Measurements from ENCODE around the gene EMX1. TPM values are rescaled to one million over a fixed set of nuclear protein-coding genes. Genes with fewer than 3 reads are reported as not detected.

EMX1 gene
- total RNA-seq, 1 experiment from 2014 or later = 0.72 TPM

GRCh38 chr2:72963423-72964145 is 46.3 kb downstream of the EMX1 start:
- Histone ChIP-seq H3K79me2 (ENCODE audit: insufficient read depth, low read length) (no peaks in the 10 kb centered on the region), H3K79me1 (ENCODE audit: insufficient read depth, low read depth, low read length, poor library complexity, severe bottlenecking) (no peaks in the 10 kb centered on the region), H4K91ac (ENCODE audit: insufficient read length, low read depth, low read length) (no peak overlapping the region), H3K9ac (ENCODE audit: extremely low read depth, insufficient read length, low read length) (no peak overlapping the region), H2AFZ (ENCODE audit: low read length) (no peak overlapping the region), H3T11ph (ENCODE audit: low read length) (no peak overlapping the region), H3K23ac (ENCODE audit: insufficient read length, low read depth, low read length) (no peak overlapping the region), H3K4ac (ENCODE audit: low read depth, low read length) (no peak overlapping the region), H4K20me1 (ENCODE audit: control insufficient read depth, insufficient read depth, insufficient read length) (no peaks in the 10 kb centered on the region), H2AK5ac (ENCODE audit: insufficient read length, low read length) (no peak overlapping the region), H4K8ac (replicated peaks; ENCODE audit: insufficient read length, low read depth, low read length) (no peak overlapping the region), H3K56ac (ENCODE audit: insufficient read length, low read depth, low read length) (no peak overlapping the region), H2BK5ac (ENCODE audit: insufficient read length, low read length) (no peak overlapping the region), H3K9me3 (ENCODE audit: control insufficient read depth, low read depth, low read length) (no peaks in the 10 kb centered on the region), H3K23me2 (ENCODE audit: insufficient read length, low read depth, low read length, poor library complexity, severe bottlenecking) (no peaks in the 10 kb centered on the region), H3K27me3 (ENCODE audit: insufficient read depth, low read length) (no peaks in the 10 kb centered on the region; the same call in 1 of the 2 replicates), H4K5ac (ENCODE audit: insufficient read length, low read depth, low read length) (no peak overlapping the region), H3K4me2 (ENCODE audit: insufficient read depth, insufficient read length, low read length) (no peak overlapping the region), H3K14ac (ENCODE audit: insufficient read depth, low read length) (peak overlapping the region; percentile 33), H2BK12ac (ENCODE audit: insufficient read length, low read depth, low read length) (no peak overlapping the region), H2BK120ac (ENCODE audit: low read depth, low read length, poor library complexity, severe bottlenecking) (no peak overlapping the region), H3K18ac (ENCODE audit: insufficient read length, low read depth, low read length) (no peak overlapping the region), H2BK15ac (ENCODE audit: low read depth, low read length) (no peak overlapping the region), H3K27ac (ENCODE audit: insufficient read length, low read depth, low read length) (no peak overlapping the region), H3K4me1 (ENCODE audit: insufficient read depth, low read length) (peaks cover 14% of the 10 kb centered on the region; the same call in 1 of the 2 replicates), H2BK20ac (ENCODE audit: low read depth, low read length, poor library complexity, severe bottlenecking) (no peak overlapping the region)
- H3K27me3 Mint-ChIP-seq (ENCODE audit: low read depth) = peaks cover 12% of the 10 kb centered on the region
- WGBS (ENCODE audit: extremely low coverage, insufficient read length, low lambda C conversion rate) = no CpG with 5 or more reads among the region's 10 CpGs
- H3K4me3 Mint-ChIP-seq = peak overlapping the region in 1 of 2 experiments; percentile 57; a peak in 2 of 5 replicates
- peaks cover 49 to 53% of the 10 kb centered on the region in 2 experiments for H3K4me1 Mint-ChIP-seq
- DNase-seq = peak; percentile 91
- H3K9me3 Mint-ChIP-seq = no peaks in the 10 kb centered on the region
- peak overlapping the region; percentile 92 to 98 (median 95) for H3K27ac Mint-ChIP-seq
- TF ChIP-seq CTCF (conservative IDR thresholded peaks at IDR 0.05) = peak; percentile 21; the same call in 1 of the 3 replicates
- H3K36me3 Mint-ChIP-seq (ENCODE audit: insufficient read depth in 1 of 3, low read depth in 3 of 3) = peaks cover 9 to 14% (median 12%) of the 10 kb centered on the region in 3 experiments; a peak in 4 of 7 replicates
